ENCODE results near the gene NAT8L.

- TF ChIP-seq CTCF (IDR thresholded peaks at IDR 0.05) (no peak), POLR2AphosphoS5 (IDR thresholded peaks at IDR 0.05) (no peak)
Observed at GRCh38 chr4:2082118-2082517, 23.0 kb downstream of the NAT8L start.
